Dermis blood vessel endothelial cell (primary cell): ENCODE measurements around the gene CFH. TPM values are rescaled to one million over a fixed set of nuclear protein-coding genes. Genes with fewer than 3 reads are reported as not detected.
"Not testable (repeated sequence)": the region's sequence is repeated elsewhere in the genome, so short reads cannot be mapped to it uniquely, and the experiment has no call there.

Experiments
- DNase-seq: peaks from one replicate; pipeline ENCODE4 v3.0.0; 2010
- total RNA-seq: library from RNA; depleted of rRNA; stranded (reverse); fragments of >200 nt; gene quantifications from 2 replicates; pipeline ENCODE4 v1.2.3, GENCODE V29; 2014

The CFH gene
- total RNA-seq, 1 donor from 2014 or later: 74.4 TPM

DNA sequence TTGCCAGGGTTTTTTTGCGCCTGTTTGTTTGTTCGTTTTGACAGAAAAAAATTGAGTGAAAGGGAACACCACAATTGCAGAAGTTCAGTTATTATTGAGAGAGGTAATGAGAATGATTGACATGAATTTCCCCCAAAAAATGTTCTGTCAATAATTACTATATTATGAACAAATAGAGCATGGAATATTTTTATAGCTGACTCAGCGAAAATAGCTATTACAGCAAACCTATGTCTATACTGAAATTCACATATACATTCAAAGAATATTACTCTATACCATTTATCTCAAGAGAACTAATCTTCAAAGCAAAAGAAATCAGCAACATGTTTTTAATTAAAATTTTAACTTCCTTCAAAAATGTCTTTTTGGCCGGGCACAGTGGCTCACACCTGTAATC is 118.0 kb downstream of the CFH start:
- DNase-seq: not testable (repeated sequence)

DNA sequence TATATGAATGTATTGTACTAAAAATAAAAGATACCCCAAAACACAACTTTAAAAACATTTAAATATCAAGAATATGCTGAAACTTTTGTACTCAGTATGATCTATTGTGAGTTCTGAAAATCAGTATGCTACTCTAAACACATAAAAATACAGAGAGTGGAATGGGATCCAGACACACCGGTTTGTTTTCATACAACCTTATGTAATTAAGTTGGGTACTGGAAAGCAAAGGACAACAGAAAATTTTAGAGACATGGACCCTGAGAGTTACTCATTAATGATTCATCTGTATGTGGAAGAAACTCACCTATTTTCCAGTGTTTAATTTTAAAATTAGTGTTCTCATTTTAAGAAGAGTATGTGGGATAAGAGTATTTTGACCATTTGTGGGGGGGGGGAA is 121.9 kb downstream of the CFH start:
- DNase-seq: no peak

DNA sequence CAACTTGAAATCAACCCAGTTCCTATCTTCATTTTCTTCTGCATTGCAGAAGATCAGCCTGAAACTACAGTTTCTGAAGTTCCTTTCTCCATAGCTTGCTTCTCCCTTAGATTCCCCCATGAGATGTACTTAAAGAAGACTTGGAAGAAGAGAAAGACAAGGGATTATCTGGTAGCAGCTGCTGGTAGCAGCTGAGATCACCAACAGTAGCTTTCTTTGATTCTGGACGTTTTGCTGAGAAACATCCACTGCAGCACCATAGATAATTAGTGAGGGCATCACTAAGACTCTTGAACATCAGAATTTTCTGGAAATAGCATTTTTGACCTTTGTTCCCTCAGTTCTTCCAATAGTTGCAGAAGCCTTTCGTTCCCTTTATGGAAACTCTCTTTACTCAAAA is 122.3 kb downstream of the CFH start:
- no peak for DNase-seq

DNA sequence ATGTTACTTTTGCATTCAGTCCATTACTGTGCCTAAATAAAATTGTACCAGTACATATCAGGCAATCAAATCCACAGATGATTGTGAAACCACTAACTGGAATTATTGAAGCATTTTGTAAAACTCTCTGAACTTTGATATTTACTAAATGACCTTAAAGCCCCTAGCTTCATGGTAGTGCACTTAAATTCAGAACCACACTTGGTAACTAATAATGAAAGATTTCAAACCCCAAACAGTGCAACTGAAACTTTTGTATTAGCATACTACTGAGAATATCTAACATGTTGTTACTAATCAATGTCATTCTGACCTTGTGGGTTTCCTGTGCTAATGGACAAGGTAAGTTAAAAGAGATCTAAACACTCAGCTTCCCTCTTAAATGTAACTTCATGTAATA is 122.8 kb downstream of the CFH start, which contains the start of gene CFHR3:
Gene CFHR3 (plus strand): TSS at position 238 of the 400 bp plus-strand sequence. CDS start 47 bp downstream, at position 285.
- no peak for DNase-seq

DNA sequence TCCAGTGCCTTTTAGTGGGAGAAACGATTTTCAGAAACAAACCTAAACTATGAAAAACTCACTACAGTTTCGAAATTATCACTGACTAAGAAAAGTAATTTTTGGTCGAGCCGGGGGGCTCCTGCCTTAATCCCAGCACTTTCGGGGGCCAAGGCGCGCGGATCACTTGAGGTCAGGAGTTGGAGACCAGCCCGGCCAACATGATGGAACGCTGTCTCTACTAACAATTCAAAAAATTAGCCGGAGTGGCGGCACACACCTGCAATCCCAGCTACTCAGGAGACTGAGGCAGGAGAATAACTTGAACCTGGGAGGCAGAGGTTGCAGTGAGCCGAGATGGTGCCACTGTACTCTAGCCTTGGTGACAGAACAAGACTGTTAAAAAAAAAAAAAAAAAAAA is 125.8 kb downstream of the CFH start:
- no peak for DNase-seq

DNA sequence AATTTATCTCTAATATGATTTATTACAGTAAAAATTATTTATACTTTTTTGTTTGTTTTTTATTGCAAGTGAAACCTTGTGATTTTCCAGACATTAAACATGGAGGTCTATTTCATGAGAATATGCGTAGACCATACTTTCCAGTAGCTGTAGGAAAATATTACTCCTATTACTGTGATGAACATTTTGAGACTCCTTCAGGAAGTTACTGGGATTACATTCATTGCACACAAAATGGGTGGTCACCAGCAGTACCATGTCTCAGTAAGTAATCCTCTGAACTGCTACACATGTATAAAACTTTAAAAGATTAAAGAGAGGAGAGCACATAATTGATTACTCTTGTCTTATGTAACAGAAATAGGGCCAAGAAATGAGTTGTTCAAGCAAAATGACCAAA is 127.2 kb downstream of the CFH start:
- no peak for DNase-seq

DNA sequence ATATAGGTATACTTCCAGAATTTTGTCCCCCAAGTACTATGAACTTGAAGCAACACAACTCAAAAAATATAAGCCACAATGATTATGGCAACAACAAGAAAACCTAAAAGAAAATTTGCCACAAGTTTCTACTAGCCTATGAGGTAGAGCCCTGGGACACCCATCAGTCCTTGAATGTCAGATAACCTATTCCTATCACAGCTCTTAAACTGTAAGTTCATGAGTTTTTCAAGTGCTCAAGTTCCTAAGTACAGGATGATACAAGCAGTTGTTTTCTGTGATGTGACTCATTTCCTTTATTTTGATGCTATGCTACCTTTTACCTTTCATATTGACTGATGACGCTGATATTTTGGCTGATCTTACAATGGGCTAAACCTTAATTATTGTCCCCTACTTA is 139.4 kb downstream of the CFH start:
- DNase-seq: not testable (repeated sequence)

DNA sequence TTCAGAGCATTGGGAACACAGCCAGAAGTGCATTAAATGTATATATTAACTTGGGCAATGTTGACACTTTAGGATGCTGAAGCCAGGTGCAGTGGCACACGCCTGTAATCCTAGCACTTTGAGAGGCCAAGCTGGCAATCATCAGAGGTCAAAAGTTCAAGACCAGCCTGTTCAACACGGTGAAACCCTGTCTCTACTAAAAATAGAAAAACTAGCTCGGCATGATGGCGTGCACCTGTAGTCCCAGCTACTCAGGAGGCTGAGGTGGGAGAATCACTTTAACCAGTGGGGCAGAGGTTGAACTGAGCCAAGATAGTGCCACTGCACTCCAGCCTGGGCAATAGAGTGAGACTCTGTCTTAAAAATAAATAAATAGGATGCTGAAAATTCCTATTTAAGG is 142.3 kb downstream of the CFH start:
- DNase-seq: not testable (repeated sequence)

Other genes with a start within 250 kb of the CFH start
- 0.14 and 0.17 TPM in 2 replicates for gene KCNT2, start 43.6 kb upstream of the CFH start, total RNA-seq
- not detected in 2 replicates for gene CFHR3, start 122.8 kb downstream of the CFH start, total RNA-seq
- gene CFHR1, start 167.7 kb downstream of the CFH start, total RNA-seq: not detected in 2 replicates
- not detected in 2 replicates for gene CFHR4, start 236.0 kb downstream of the CFH start, total RNA-seq